ENCODE measurements around the gene KLHL26. TPM values are rescaled to one million over a fixed set of nuclear protein-coding genes. Genes with fewer than 3 reads are reported as not detected.
A peak's percentile ranks its signal among the peaks of the same experiment; 100 is the strongest.

KLHL26 gene
- total and polyA plus RNA-seq, 9 of the 15 experiments (the other 6 are each of a cell fraction or from before 2014, with no cell fraction given) = 0.13 to 13.3 (median 1.4) TPM

DNA sequence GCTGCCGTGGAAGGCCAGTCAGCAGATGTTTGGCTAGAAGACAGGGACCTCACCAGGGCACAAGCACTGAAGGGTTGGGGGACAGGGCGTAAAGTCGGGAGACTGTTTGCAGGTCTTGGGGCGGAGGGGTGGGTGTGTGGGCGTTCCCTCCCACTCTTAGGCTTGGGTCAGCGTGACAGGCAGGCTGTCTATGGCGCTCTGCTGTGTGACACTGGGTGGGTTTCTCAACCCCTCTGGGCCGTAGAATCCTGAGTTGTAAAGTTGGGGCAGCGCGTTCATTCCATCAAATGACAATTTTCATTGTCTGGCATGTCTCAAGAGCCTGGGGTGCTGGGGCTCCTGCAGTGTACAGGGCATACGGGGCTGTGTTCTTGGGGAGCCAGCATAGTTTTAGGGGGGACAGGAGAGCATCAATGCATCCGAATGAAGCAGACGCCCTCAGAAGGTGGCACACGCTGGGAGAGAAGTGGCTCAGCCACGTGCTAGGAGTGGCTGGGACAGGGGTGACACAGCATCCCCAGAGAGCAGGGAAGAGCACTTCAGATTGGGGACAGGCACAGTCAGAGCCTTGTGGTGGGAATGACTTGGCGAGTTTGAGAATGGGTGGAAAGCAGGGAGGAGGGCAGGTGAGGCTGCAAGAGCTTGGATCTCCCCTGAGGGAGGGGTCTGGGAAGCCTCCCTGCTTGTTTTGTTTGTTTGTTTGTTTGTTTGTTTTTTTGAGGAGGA, 51.1 kb downstream of the KLHL26 start (continued):
- TF ChIP-seq, protein P1, sequence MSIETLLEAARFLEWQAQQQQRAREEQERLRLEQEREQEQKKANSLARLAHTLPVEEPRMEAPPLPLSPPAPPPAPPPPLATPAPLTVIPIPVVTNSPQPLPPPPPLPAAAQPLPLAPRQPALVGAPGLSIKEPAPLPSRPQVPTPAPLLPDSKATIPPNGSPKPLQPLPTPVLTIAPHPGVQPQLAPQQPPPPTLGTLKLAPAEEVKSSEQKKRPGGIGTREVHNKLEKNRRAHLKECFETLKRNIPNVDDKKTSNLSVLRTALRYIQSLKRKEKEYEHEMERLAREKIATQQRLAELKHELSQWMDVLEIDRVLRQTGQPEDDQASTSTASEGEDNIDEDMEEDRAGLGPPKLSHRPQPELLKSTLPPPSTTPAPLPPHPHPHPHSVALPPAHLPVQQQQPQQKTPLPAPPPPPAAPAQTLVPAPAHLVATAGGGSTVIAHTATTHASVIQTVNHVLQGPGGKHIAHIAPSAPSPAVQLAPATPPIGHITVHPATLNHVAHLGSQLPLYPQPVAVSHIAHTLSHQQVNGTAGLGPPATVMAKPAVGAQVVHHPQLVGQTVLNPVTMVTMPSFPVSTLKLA (conservative IDR thresholded peaks at IDR 0.05) = peak; percentile 55 to 78
- TF ChIP-seq PTRF (tag; IDR thresholded peaks at IDR 0.05) (no peak), EGR1 (conservative IDR thresholded peaks at IDR 0.05) (0 out of 2 replicates have a peak, but pooled peaks have one; percentile 28), EHMT2 (IDR thresholded peaks at IDR 0.05) (no peak), SPI1 (IDR thresholded peaks at IDR 0.05; ENCODE audit: borderline replicate concordance, low read depth, low read length) (no peak), MYNN (IDR thresholded peaks at IDR 0.05) (no peak), MYNN (CRISPR knock-in tag; IDR thresholded peaks at IDR 0.05) (no peak), ZNF316 (IDR thresholded peaks at IDR 0.05) (peak; percentile 90), PHF20 (IDR thresholded peaks at IDR 0.05; ENCODE audit: partially characterized antibody) (no peak), CBFA2T2 (conservative IDR thresholded peaks at IDR 0.05) (no peak), TCF3 (CRISPR knock-in tag; IDR thresholded peaks at IDR 0.05) (no peak), ZNF431 (CRISPR knock-in tag; IDR thresholded peaks at IDR 0.05) (no peak), RAD51 (IDR thresholded peaks at IDR 0.05; ENCODE audit: borderline replicate concordance, low read depth) (0 out of 2 replicates have a peak, but pooled peaks have one; percentile 19), MTA2 (IDR thresholded peaks at IDR 0.05; ENCODE audit: low read depth) (no peak), ZNF239 (CRISPR knock-in tag; IDR thresholded peaks at IDR 0.05) (peak; percentile 84), SMARCA4 (IDR thresholded peaks at IDR 0.05) (peak; percentile 22; the same call in 1 of the 2 replicates), NFE2 (IDR thresholded peaks at IDR 0.05; ENCODE audit: low read depth) (peak; percentile 85), NFRKB (IDR thresholded peaks at IDR 0.05; ENCODE audit: low read depth) (no peak), GTF2E2 (tag; IDR thresholded peaks at IDR 0.05) (no peak), RBM15 (IDR thresholded peaks at IDR 0.05; ENCODE audit: insufficient read depth, low read length) (no peak), XRCC4 (IDR thresholded peaks at IDR 0.05; ENCODE audit: extremely low read depth, insufficient read depth, insufficient read length) (no peak), TAF7 (tag; IDR thresholded peaks at IDR 0.05) (no peak), WHSC1 (IDR thresholded peaks at IDR 0.05; ENCODE audit: low read length) (no peak), TGIF2 (CRISPR knock-in tag; IDR thresholded peaks at IDR 0.05) (no peak), ATF1 (CRISPR knock-in tag; IDR thresholded peaks at IDR 0.05) (no peak), ATF1 (tag; IDR thresholded peaks at IDR 0.05) (no peak), RUNX1 (IDR thresholded peaks at IDR 0.05; ENCODE audit: low read depth) (no peak), MEF2A (IDR thresholded peaks at IDR 0.05; ENCODE audit: control insufficient read depth, low read depth, low read length) (no peak), TRIM24 (IDR thresholded peaks at IDR 0.05) (0 out of 4 replicates have a peak, but pooled peaks of 1 of the 2 experiments have one; percentile 15), MAFG (tag; conservative IDR thresholded peaks at IDR 0.05) (peak; percentile 92), CHD1 (IDR thresholded peaks at IDR 0.05; ENCODE audit: low read length) (no peak), MAFK (IDR thresholded peaks at IDR 0.05; ENCODE audit: low read length) (peak; percentile 41; the same call in 1 of the 2 replicates), ZNF696 (CRISPR knock-in tag; conservative IDR thresholded peaks at IDR 0.05) (no peak), ZNF133 (CRISPR knock-in tag; IDR thresholded peaks at IDR 0.05) (no peak)
- TF ChIP-seq, protein P2, sequence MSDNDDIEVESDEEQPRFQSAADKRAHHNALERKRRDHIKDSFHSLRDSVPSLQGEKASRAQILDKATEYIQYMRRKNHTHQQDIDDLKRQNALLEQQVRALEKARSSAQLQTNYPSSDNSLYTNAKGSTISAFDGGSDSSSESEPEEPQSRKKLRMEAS (CRISPR knock-in tag; IDR thresholded peaks at IDR 0.05) = peak; percentile 62; the same call in 1 of the 2 replicates
